Measurements from ENCODE around the gene FGF12.

Gene FGF12

DNA sequence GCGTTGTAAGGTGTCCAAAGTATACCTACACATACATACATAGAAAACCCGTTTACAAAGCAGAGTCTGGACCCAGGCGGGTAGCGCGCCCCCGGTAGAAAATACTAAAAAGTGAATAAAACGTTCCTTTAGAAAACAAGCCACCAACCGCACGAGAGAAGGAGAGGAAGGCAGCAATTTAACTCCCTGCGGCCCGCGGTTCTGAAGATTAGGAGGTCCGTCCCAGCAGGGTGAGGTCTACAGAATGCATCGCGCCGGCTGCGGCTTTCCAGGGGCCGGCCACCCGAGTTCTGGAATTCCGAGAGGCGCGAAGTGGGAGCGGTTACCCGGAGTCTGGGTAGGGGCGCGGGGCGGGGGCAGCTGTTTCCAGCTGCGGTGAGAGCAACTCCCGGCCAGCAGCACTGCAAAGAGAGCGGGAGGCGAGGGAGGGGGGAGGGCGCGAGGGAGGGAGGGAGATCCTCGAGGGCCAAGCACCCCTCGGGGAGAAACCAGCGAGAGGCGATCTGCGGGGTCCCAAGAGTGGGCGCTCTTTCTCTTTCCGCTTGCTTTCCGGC is 318.6 kb downstream of the FGF12 start:
- no peak for DNase-seq

DNA sequence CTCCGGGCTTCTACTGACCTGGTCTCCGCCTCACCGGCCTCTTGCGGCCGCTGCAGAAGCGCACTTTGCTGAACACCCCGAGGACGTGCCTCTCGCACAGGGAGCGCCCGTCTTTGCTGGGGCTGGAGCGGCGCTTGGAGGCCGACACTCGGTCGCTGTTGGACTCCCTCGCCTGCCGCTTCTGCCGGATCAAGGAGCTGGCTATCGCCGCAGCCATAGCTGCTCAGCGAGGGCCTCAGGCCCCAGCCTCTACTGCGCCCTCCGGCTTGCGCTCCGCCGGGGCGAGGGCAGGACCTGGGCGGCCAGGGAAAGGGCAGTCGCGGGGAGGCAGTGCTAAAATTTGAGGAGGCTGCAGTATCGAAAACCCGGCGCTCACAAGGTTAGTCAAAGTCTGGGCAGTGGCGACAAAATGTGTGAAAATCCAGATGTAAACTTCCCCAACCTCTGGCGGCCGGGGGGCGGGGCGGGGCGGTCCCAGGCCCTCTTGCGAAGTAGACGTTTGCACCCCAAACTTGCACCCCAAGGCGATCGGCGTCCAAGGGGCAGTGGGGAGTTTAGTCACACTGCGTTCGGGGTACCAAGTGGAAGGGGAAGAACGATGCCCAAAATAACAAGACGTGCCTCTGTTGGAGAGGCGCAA is 319.2 kb downstream of the FGF12 start:
- DNase-seq: no peak

DNA sequence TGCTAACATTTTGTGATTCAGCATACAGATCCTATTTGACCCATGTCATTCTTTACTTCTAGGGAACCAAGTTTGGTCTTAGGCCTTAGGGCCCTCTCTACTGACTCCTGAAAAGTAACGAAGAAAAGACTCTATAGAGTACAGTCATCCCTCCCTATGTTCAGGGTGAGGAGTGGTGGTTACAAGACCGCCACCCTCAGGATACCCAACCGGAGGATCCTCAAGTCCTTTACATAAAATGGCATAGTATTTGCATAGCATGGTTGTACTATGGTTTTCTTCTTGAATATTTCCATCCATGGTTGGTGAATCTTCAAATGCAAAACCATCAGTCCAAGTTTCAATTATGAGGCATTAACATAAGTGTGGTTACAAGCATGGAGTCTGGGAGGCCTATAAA is 327.6 kb downstream of the FGF12 start:
- no peak for DNase-seq

DNA sequence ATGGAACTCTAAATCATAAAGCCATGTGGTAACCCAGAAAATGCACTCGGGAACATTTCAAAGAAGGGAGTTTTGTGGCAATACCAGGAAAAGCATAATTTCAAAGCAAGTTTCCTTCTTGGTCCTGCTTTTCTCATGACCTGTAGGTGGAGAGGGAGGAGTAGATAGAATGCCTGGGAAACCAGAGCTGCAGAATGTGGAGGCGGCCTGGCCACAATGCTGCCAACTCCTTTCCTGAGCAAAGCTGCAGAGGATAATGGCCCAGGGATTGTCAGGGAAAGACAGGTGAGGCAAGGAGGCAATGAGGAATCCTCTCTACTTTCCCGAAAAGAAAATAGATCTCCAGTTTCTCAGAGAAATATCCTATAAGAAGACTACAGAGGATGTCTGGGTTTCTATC is 330.3 kb downstream of the FGF12 start:
- no peak for DNase-seq

DNA sequence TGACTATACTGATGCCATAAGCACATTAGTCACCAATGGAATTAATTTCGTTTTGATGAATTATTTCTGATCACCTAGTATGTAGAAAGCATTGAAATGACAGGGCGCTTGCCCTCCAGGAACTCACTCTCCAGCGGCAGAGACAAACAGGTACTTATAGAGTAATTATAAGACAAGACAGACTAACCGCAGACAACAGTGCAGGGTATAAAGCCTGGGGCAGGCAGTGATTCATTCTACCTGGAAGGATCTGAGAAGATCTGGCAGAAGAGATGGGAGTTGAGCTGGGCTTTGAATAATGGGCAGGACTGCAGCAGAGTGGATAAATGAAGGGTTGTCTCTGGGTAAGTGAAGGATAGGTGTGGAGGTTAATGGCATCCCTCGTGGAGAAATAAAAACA is 331.8 kb downstream of the FGF12 start:
- DNase-seq: no peak

DNA sequence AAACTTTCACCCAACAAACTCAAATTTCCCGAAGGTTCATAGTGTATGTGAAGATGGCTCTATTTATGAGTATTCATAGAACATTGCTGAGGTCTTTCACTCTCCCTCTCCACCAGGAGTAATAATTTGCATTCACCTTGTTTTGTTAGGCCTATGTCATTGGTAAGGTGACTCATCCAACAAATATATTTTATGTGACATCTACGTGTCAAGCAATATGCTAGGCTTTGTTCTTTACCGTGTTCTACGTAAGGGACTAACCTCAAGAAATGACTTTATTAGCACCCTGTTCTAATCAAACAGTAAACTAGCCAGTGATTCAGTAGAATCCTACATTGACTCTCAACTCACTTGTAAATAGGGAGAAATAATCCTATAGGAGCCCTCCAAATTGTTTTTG is 334.4 kb downstream of the FGF12 start:
- DNase-seq: no peak

DNA sequence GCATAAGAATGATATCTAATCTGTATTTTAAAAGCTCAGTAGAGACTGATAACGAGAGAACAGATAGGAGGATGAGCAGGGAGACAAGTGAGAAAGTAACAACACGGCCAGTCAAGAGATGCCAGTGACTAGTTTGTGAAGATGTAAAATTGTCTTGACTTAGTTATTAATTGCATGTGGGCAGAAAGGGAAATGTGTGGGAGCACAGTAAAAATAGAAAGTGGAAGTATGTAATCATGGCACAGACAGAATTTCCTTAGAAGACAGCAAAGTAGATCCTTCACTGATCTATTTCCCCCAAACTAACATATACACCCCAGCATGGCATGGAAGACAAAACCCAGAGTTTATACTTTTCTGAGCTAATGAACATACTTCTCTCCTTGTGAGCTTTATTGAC is 344.5 kb downstream of the FGF12 start:
- no peak for DNase-seq

DNA sequence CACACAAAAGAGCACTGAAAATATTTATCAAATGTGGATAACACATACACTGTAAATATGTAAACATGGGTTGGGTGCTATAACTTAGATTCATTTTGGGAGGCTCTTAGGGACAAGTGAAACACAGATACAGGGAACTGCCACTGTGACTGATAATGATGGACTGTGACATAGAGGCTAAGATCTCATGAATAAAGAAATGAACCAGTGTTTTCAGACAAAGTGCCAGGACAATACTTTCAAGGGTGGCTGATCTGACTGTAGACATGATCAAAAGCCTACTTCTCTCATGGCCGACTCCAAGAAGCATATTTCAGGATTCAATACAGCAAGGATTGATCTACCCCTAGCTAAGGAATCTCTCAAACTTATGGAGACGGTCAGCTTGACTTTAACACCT is 353.8 kb downstream of the FGF12 start:
- no peak for DNase-seq

DNA sequence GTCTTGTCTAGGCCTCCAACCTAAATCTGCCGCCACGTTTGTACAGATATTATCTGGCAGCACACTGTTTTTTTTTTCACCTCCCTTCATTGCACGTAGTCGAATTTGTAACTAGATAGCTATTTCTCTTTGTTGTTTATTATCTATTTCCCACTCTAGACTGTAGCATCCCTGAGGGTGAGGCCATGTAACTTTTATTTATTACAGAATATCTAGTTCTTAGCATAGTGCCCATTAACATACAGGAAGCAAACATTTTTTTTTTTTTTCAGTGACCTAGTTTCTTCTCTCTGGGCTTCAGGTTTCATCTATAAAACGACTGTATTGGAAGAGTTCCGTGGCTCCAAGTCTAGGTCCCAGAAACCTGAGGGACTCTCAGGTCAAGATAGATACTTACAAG is 354.3 kb downstream of the FGF12 start:
- DNase-seq: no peak

DNA sequence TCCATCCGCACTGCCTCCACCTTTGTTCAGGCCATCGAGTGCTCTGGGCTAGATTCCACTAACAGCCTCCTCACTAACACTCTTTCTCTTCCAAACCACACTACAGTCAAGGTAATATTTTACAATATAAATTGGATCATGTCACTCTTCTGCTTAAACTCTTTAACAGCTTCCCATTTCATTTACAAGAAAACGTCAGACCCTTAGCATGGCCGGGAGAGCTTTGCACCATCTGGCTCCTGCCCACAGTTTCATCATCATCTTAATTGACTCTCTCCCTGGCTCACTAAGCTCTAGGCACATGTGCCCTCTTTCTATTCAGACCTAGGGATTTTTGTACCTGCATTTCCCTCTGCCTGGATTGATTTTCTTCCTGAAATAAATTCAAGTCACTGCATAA is 354.7 kb downstream of the FGF12 start:
- DNase-seq: no peak

DNA sequence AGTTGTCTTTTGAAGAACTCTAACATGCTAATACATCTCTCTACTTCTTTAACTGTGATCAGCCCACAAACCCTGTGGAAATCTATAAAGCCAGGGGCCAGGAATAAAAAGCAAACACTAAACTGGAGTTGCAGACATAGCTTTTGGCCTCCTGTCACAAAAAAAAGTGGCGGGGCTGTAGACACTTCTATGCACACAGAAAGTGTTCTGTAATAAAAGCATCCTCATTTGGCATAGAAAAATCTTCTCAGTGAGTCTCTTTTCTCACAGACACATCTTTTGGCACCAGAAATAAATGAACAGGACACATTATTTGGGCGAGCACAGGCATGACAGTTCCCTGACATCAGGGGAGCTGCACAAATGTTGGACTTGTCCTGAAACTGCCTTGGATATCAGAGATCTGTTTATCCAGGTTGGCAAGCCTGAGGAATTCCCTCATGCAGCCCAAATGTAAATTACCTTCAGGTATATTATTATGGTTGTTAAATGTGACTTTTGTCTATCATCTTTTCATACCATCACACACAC is 355.4 kb downstream of the FGF12 start:
- DNase-seq: no peak

DNA sequence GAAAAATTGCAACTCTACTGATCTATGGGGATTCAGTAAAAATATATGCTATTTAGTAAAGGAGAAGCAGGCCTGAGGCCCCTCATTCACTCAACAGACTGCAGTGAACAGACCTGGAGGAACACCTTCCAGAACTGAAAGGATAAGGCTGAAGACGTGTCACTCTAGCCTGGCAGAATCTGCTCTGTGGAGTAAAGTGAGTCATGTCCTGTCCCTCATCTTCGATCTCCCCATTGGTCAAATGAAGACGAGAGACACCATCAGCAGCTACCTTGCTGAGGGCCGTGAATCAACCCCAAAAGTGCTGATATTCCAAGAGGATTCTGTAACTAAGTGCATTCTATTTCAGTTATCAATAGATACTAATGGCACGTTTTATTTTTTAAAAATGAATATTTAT is 359.7 kb downstream of the FGF12 start:
- no peak for DNase-seq

DNA sequence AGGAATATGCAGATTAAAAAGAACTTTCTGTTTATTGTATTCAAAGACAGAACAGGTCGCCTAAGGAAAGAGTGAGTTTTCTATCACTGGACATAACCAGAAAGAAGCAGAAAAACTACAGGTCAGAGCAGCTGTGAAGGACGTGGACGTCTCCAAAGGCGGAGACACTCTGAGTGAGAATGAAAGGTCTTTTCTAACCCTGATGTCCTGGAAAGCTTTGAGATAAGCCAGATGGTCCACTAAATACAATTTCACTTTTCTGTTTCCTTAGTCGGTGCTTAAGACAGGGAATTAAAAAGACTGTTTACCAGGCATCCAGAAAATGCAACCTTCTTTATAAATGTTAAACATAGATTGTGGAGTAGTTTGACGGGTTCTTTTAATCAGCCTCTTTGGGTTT is 360.4 kb downstream of the FGF12 start:
- DNase-seq: no peak

DNA sequence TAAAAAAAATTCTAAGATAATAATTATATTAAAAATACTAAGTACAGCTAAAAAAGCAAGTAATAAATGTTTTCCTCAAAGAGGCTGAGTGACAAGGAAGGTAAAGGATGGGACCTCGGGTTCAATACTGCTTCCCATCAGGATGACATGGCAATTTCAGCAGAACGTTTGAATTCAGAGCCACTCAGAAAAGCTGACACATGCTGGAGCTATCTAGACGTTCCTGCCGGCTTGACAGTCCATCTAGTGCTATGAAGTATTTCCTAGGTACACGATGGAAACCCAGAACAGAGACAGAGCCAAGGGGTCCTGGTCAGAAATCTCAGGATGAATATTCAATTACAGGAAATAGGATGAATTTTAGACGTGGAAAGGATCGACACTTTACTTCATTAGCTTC is 361.8 kb downstream of the FGF12 start:
- DNase-seq: no peak

DNA sequence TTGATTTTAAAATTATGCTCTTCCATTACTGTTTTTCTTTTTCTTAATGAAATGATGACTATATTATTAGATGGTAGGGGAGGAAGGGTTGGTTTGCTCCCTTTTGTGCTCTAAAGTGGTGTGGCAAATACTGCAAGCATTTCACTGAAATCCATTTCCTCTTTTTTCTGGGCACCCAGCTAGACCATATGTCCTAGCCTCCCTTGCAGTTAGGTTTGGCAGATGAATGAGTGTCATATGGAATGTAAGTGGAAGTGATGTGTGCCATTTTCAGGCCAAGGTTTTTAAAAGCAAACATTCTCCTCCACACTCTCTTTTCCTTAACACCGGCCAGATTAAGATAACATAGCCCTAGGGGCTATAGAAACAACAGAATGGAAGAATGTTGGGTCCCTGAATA is 363.0 kb downstream of the FGF12 start:
- no peak for DNase-seq

DNA sequence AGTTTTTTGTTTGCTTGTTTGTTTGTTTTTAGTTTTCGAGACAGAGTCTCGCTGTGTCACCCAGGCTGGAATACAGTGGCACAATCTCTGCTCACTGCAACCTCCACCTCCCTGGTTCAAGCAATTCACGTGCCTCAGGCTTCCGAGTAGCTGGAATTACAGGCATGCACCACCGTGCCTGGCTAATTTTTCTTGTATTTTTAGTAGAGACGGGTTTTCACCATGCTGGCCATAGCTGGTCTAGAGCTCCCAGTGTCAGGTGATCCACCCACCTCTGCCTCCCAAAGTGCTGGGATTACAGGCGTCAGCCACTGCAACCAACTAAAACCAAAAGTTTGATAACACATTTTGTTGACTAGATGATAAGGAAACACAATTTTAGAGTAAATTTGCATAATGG is 372.7 kb downstream of the FGF12 start:
- no peak for DNase-seq

DNA sequence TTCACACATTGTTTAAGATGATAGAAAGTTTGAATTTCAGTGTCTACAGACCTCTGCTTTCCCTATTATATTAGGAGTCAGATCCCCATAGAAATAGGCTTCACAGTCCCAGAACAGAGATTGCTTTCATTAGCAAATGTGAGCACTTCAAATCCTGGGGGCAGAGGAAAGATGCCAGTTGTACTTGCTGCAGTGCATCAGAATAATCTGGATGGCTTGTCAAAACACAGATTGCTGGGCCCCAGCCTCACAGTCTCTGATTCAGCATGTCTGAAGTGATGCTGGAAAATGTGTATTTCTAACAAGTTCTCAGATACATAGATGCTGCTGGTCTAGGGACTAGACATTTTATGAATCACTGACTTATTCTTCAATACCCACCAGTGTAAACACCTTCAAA is 375.2 kb downstream of the FGF12 start:
- no peak for DNase-seq

DNA sequence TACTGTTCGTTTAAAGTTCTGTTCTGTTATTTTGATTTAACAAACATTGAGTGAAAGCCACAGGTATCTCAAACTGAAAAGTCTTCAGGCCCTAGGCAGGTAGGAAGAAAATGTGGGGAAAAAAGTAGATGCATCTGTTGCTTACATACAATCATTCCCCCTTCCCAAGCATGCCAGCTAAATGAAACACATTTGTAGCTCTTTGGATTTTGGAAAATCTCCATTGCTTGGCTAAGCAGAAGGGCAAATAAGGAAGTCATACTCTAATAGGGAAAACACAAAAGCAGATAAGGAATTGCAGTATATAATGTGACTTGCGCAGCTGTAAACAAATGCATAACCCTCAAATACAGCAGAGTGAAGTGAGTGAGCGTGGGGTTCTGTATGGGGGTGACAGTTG is 375.9 kb downstream of the FGF12 start:
- no peak for DNase-seq

DNA sequence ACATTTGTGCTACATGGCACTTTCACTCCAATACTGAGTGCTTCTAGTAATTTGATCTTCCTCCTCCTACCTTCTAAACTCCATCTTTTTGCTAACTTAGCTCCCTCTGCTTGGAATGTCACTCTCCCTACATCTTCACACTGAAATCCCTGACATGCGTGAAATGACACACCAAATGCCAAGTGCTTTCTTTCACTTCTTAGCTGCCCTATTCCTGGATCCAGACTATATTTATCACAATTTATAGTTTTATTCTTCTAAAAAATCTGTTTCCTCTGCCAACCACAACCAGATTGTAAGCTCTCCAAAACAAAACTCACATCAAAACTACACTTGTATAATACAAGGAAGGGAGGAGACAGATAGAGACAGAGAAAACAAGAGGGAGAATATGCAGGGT is 387.3 kb downstream of the FGF12 start:
- DNase-seq: no peak

DNA sequence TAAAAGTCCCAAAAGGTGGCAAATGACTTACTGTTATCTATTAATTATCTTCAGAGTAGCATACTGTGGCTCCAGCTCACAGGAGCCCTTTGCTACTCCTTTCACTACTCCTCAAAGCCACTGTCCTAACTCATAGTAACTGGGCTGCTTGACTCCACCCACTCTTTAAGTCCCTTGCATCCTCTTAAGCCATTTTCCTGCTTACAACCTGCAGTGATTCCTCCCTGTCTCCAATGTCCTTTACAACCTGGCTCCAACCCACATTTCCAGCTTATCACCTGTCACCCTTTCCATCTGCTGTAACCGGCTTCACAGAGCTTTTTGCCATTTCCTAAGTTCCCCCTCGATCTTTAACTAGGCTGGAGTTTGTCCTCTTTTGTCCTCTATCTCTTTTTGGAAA is 388.1 kb downstream of the FGF12 start:
- no peak for DNase-seq

DNA sequence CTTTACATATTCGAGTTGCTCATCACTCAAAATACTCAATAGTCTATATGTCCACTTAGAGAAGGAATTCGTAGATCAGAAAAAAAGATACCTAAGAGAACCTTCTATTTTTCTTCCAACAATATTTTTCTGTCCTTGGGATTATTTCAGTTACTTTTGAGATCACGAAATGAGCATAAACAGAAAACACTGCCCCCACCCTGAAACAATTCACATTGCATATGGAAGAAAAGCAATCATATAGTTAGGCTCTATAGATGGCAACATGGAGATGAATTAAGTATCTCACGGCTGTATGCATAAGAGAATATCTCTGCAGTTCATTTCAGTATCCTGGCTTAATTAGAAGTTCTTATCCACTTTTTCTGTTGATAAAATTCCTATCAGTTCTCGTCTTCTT is 391.1 kb downstream of the FGF12 start:
- no peak for DNase-seq

DNA sequence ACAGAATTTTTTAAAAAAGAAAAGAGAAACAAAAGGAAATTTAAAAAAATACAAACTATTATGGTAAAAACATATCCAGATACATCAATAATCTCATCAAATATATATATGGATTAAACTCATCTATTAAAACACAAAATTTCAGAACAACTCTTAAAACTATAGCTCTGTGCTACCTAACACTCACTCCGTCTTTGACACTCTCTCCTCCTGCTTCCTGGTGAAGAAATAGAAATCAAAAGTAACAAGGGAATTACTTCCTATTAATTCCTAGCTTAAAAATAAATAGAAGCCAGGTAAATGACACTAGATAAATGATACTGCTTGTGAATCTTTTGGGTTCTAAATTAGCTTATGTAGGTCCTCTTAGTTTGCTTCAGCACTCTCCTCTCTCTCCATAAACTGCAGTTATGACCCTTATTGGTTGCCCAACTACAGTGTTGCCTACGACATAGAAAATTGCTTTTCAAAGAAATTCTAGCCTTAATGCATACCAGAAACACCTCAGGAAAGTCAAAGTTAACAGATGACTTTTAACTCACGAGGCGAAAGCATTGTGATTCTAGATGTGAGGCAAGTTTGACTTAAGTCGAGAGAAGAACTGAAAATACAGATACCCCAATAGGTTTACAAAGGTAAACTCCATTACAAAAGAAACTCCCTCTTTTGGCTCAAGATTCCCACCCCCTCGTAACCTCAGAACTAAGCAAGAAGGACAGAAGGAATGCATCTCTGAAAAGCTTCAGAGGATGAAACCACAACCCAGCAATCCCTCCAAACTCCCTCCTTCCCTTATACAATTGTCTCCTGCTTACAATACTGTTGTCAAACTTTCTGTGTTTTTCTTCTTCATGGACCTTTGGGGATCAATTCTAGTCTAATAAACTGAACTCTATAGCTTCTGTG is 394.7 kb downstream of the FGF12 start:
- DNase-seq: no peak

DNA sequence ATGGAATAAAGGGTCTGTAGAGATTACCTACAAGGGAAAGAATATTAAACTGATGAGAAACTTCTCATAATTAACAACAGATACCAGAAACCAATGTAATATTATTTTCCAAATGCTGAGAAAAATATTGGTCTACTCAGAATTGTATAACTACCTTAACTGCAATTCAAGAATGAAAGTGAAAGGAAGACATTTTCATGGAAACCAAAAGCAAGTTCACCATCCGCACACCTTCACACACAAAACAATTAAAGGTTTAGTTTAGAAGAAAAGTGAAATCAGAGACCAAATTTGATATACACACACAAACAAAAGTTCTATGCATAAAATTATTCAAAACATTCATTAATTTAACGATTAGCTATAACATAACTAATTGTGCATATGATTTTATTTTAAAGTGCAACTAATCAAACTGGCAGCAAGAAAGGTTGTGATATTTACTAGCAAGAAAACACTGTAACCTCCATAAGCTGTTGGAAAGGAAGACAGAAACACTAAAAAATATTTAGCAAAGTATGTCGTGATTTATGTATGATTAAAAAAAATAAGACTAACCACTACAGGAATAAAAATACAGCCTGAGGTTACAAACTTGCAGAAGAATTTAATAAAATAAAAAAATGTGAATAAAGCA is 395.5 kb downstream of the FGF12 start:
- no peak for DNase-seq

DNA sequence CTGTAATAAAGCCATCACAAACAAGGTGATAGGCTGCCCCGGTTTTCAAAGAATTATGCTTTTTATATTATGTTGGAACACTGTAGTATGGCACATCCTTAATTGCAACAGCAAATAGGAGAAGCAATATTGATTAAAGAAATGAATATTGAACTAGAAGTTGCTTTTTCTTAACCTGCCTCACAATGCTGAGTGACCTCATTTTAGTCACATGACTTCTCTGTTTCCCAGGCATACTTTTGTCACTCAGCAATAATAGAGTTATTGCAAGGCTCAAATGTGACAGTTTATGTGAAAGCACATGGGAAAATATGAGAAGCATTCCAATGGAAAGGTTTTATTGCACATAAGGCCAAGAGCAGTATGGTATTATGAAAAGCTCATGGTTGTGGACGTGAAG is 400.7 kb downstream of the FGF12 start:
- DNase-seq: no peak
